Measurements from ENCODE around the gene PKN3. TPM values are rescaled to one million over a fixed set of nuclear protein-coding genes. Genes with fewer than 3 reads are reported as not detected.
"Not testable (repeated sequence)": the region's sequence is repeated elsewhere in the genome, so short reads cannot be mapped to it uniquely, and the experiment has no call there.

The PKN3 gene
- total RNA-seq, 1 donor from 2014 or later, result 3.1 TPM

DNA sequence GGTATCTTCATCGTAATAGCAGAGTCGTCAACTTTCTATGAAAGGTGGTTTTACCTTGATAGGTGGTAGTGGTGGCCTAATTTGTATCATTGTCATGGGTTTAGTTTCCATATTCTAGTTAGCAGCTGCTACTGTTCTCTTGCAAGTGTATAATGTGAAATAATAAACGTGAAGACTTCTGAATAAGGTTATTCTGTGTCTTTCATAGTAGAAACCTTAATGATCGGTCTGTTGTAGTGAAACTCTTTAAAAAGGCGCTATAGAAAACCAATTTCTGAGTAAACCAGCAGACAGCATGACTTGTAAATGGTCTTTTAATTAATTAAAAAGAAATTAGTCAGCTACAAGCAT is 11.6 kb upstream of the PKN3 start:
- peaks cover 13% of the 10 kb centered on the region for H3K36me3 Mint-ChIP-seq (ENCODE audit: low read depth, unreplicated experiment)
- Histone ChIP-seq H3K27ac (ENCODE audit: low read depth, low read length) (peak overlapping the region; percentile 54), H2AFZ (ENCODE audit: low read depth, low read length) (no peak overlapping the region), H3K36me3 (ENCODE audit: insufficient read depth, low read length) (peaks cover 35% of the 10 kb centered on the region), H3K4me2 (ENCODE audit: low read length) (peak overlapping the region; percentile 97), H3K9me3 (ENCODE audit: insufficient read depth, low read depth, low read length) (no peaks in the 10 kb centered on the region), H3K9ac (ENCODE audit: low read length) (peak overlapping the region; percentile 93), H3K4me1 (ENCODE audit: insufficient read depth, low read length) (peaks cover 11% of the 10 kb centered on the region), H3K27me3 (ENCODE audit: insufficient read depth, low read length) (no peaks in the 10 kb centered on the region), H4K20me1 (ENCODE audit: insufficient read depth, low read length) (peaks cover 49% of the 10 kb centered on the region), H3K4me3 (ENCODE audit: insufficient read depth, low read depth, low read length) (peak overlapping the region; percentile 96), H3K79me2 (ENCODE audit: insufficient read depth, low read length) (peaks cover 35% of the 10 kb centered on the region)
- H3K4me1 Mint-ChIP-seq (ENCODE audit: low read depth, unreplicated experiment), result peaks cover 26% of the 10 kb centered on the region
- H3K27me3 Mint-ChIP-seq (ENCODE audit: low read depth, unreplicated experiment), result no peaks in the 10 kb centered on the region
- no peaks in the 10 kb centered on the region for H3K9me3 Mint-ChIP-seq (ENCODE audit: unreplicated experiment)
- no peak for DNase-seq (ENCODE audit: low read depth)
- TF ChIP-seq EZH2 (IDR thresholded peaks at IDR 0.05; ENCODE audit: insufficient read depth, low read length), result no peak
- TF ChIP-seq, protein P1, sequence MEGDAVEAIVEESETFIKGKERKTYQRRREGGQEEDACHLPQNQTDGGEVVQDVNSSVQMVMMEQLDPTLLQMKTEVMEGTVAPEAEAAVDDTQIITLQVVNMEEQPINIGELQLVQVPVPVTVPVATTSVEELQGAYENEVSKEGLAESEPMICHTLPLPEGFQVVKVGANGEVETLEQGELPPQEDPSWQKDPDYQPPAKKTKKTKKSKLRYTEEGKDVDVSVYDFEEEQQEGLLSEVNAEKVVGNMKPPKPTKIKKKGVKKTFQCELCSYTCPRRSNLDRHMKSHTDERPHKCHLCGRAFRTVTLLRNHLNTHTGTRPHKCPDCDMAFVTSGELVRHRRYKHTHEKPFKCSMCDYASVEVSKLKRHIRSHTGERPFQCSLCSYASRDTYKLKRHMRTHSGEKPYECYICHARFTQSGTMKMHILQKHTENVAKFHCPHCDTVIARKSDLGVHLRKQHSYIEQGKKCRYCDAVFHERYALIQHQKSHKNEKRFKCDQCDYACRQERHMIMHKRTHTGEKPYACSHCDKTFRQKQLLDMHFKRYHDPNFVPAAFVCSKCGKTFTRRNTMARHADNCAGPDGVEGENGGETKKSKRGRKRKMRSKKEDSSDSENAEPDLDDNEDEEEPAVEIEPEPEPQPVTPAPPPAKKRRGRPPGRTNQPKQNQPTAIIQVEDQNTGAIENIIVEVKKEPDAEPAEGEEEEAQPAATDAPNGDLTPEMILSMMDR (IDR thresholded peaks at IDR 0.05; ENCODE audit: insufficient read depth, low read depth, low read length), result no peak
- H3K27ac Mint-ChIP-seq (ENCODE audit: unreplicated experiment), result peak overlapping the region; percentile 98
- FAIRE-seq, result no peak
- H3K4me3 Mint-ChIP-seq (ENCODE audit: unreplicated experiment), result peak overlapping the region; percentile 99

DNA sequence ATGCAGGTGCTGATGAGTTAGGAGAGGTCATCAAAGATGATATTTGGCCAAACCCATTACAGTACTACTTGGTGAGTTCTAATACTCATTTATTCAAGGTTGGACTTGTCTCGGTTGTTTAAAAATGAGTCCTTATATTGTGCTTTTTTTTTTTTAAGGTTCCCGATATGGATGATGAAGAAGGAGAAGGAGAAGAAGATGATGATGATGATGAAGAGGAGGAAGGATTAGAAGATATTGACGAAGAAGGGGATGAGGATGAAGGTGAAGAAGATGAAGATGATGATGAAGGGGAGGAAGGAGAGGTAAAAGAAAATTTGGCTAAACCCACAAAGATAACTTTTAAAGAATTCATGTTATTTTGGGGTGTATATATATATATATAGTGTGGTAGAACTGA is 8.6 kb upstream of the PKN3 start:
- H3K36me3 Mint-ChIP-seq (ENCODE audit: low read depth, unreplicated experiment), result peaks cover 13% of the 10 kb centered on the region
- H3K36me3 ChIP-seq (ENCODE audit: insufficient read depth, low read length), result peaks cover 40% of the 10 kb centered on the region
- not testable (repeated sequence) for H3K27ac Mint-ChIP-seq (ENCODE audit: unreplicated experiment)

DNA sequence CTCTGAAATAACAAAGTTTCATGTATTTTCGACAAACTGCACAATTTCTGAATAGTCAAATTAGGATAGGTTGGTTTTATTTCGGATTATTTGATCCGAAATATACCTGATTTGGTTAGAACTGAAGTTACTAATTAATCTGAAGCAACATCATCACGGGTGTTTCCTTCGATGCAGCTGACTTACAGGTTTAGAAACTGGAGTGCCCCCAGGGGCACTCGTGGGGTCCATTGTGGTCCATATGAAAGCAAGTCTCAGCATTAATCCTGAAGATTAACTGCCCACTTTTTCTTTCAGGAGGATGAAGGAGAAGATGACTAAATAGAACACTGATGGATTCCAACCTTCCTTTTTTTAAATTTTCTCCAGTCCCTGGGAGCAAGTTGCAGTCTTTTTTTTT is 8.0 kb upstream of the PKN3 start:
- Histone ChIP-seq H3K9ac (ENCODE audit: low read length) (no peak overlapping the region), H4K20me1 (ENCODE audit: insufficient read depth, low read length) (peaks cover 60% of the 10 kb centered on the region), H3K4me3 (ENCODE audit: insufficient read depth, low read depth, low read length) (no peak overlapping the region), H3K36me3 (ENCODE audit: insufficient read depth, low read length) (peaks cover 40% of the 10 kb centered on the region), H3K4me2 (ENCODE audit: low read length) (no peak overlapping the region), H2AFZ (ENCODE audit: low read depth, low read length) (no peak overlapping the region), H3K79me2 (ENCODE audit: insufficient read depth, low read length) (peaks cover 35% of the 10 kb centered on the region), H3K27ac (ENCODE audit: low read depth, low read length) (no peak overlapping the region), H3K9me3 (ENCODE audit: insufficient read depth, low read depth, low read length) (no peaks in the 10 kb centered on the region), H3K4me1 (ENCODE audit: insufficient read depth, low read length) (peaks cover 7% of the 10 kb centered on the region), H3K27me3 (ENCODE audit: insufficient read depth, low read length) (no peaks in the 10 kb centered on the region)
- Mint-ChIP-seq H3K27me3 (ENCODE audit: low read depth, unreplicated experiment) (no peaks in the 10 kb centered on the region), H3K36me3 (ENCODE audit: low read depth, unreplicated experiment) (peaks cover 13% of the 10 kb centered on the region), H3K27ac (ENCODE audit: unreplicated experiment) (no peak overlapping the region), H3K4me3 (ENCODE audit: unreplicated experiment) (no peak overlapping the region), H3K9me3 (ENCODE audit: unreplicated experiment) (no peaks in the 10 kb centered on the region), H3K4me1 (ENCODE audit: low read depth, unreplicated experiment) (peaks cover 10% of the 10 kb centered on the region)
- no peak for DNase-seq (ENCODE audit: low read depth)
- FAIRE-seq, result no peak
- TF ChIP-seq, protein P1 (IDR thresholded peaks at IDR 0.05; ENCODE audit: insufficient read depth, low read depth, low read length), result no peak
- TF ChIP-seq EZH2 (IDR thresholded peaks at IDR 0.05; ENCODE audit: insufficient read depth, low read length), result no peak

More for the DNA sequence above, 8.6 kb upstream of the PKN3 start:
- H3K4me1 ChIP-seq (ENCODE audit: insufficient read depth, low read length); H3K9me3 Mint-ChIP-seq (ENCODE audit: unreplicated experiment); H3K9ac ChIP-seq (ENCODE audit: low read length); H3K4me2 ChIP-seq (ENCODE audit: low read length); H3K27me3 ChIP-seq (ENCODE audit: insufficient read depth, low read length); H3K9me3 ChIP-seq (ENCODE audit: insufficient read depth, low read depth, low read length); H3K4me3 ChIP-seq (ENCODE audit: insufficient read depth, low read depth, low read length); H3K4me3 Mint-ChIP-seq (ENCODE audit: unreplicated experiment); H3K27me3 Mint-ChIP-seq (ENCODE audit: low read depth, unreplicated experiment); DNase-seq (ENCODE audit: low read depth); H3K27ac ChIP-seq (ENCODE audit: low read depth, low read length); H2AFZ ChIP-seq (ENCODE audit: low read depth, low read length); FAIRE-seq: not testable (repeated sequence)
- peaks cover 35% of the 10 kb centered on the region for H3K79me2 ChIP-seq (ENCODE audit: insufficient read depth, low read length)
- H4K20me1 ChIP-seq (ENCODE audit: insufficient read depth, low read length), result peaks cover 60% of the 10 kb centered on the region
- peaks cover 10% of the 10 kb centered on the region for H3K4me1 Mint-ChIP-seq (ENCODE audit: low read depth, unreplicated experiment)
